ENCODE measurements around the gene DNAH7.

DNA sequence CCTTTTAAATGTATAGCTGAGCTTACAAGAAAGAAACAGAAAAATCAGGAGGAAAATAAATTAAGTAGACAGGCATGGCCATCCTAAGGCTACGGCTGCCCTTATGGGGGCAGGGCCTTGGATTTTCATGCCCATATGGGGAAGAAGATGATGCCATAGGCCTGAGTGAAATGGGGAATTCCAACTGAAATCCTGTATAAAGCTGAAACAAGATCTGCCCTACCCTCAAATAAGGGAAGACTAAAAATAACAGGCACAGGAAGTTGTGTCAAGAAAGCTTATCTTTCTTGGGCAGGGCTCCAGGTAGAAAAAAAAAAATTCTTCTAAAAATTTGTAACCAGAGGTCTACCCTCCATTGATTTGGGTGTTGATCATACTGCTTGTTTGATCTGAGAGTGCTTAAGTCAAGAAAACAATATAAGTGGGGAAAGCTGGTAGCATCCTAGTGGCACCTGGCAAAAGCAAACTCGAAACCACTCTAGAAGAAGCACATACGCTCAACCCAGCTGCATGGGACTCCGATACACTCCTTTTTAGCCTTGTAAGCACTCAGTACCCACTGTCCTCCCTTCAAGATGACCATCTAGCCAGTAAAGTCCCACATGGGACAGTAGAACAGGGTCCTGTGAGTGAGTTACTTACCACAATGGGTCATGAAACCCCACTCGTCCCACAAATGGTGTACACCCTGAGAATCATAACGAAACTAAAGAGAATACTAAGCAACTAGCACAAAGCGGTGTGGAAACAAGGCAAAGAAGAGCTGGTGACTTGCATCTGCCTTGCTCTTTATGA lies 22.3 kb downstream of the DNAH7 start:
- TF ChIP-seq, protein P1, sequence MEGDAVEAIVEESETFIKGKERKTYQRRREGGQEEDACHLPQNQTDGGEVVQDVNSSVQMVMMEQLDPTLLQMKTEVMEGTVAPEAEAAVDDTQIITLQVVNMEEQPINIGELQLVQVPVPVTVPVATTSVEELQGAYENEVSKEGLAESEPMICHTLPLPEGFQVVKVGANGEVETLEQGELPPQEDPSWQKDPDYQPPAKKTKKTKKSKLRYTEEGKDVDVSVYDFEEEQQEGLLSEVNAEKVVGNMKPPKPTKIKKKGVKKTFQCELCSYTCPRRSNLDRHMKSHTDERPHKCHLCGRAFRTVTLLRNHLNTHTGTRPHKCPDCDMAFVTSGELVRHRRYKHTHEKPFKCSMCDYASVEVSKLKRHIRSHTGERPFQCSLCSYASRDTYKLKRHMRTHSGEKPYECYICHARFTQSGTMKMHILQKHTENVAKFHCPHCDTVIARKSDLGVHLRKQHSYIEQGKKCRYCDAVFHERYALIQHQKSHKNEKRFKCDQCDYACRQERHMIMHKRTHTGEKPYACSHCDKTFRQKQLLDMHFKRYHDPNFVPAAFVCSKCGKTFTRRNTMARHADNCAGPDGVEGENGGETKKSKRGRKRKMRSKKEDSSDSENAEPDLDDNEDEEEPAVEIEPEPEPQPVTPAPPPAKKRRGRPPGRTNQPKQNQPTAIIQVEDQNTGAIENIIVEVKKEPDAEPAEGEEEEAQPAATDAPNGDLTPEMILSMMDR (IDR thresholded peaks at IDR 0.05) = no peak
- TF ChIP-seq POLR2A (IDR thresholded peaks at IDR 0.05) = no peak
- TF ChIP-seq EP300 (IDR thresholded peaks at IDR 0.05) = no peak
